ENCODE results near the gene MBOAT2. TPM values are rescaled to one million over a fixed set of nuclear protein-coding genes. Genes with fewer than 3 reads are reported as not detected.

The MBOAT2 gene
- total RNA-seq, 1 experiment from 2014 or later = 16.8 TPM

DNA sequence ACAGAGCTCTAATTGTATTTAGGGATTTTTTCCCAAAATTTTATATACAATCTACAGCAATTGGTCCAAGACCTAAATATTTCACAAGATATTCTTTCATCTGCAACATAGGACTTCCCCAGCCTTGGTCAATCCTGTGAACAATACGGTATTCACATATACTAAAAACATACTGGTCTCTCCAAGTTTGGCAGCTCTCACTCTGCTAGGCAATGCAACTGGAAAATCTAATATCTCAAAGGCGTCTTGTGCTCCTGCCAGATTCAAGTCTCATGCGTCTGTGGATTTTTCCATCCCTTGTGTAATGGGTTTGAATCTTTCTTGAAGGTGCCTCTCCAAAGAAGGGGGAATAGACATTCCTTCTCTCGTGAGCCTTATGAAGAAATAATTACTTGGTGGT is 27.4 kb upstream of the MBOAT2 start:
- ATAC-seq (no peak), DNase-seq (ENCODE audit: low read depth, low spot score) (no peak)
- no peaks in the 10 kb centered on the region for H3K9me2 ChIP-seq (ENCODE audit: insufficient read depth)
- ChIA-PET POLR2A (no interaction called here), CTCF (no interaction called here), RAD21 (ENCODE audit: low non-redundant PET in 1 of 2, low total read pairs in 2 of 2, uncharacterized antibody in 2 of 2, unreplicated experiment in 2 of 2) (no interaction called here)
- H2AFZ ChIP-seq (ENCODE audit: low read depth, low read length, poor library complexity, severe bottlenecking) = no peak overlapping the region
- no peaks in the 10 kb centered on the region for H4K20me1 ChIP-seq (ENCODE audit: insufficient read depth)
- BruUV-seq (replicated peaks) = no TSS peak
- H3K27ac ChIP-seq (ENCODE audit: low read depth, low read length) = no peak overlapping the region
- intact Hi-C loops (cut with micrococcal nuclease) = no loop called here
- no peaks in the 10 kb centered on the region for H3K9me3 ChIP-seq (ENCODE audit: control insufficient read depth in 1 of 2, insufficient read depth in 1 of 2, low read depth in 1 of 2, low read length in 2 of 2)
- H3K36me3 ChIP-seq (ENCODE audit: control insufficient read depth in 1 of 2, insufficient read depth in 2 of 2, low read length in 2 of 2) = no peaks in the 10 kb centered on the region
- TF ChIP-seq EZH2 (IDR thresholded peaks at IDR 0.05) (no peak), REST (IDR thresholded peaks at IDR 0.05; ENCODE audit: low read depth) (no peak), SP1 (IDR thresholded peaks at IDR 0.05; ENCODE audit: low read depth) (no peak), POLR2A (IDR thresholded peaks at IDR 0.05; ENCODE audit: borderline replicate concordance, extremely low read depth, insufficient read depth, insufficient read length) (no peak), ZFX (IDR thresholded peaks at IDR 0.05) (no peak), EGR1 (IDR thresholded peaks at IDR 0.05; ENCODE audit: low read depth) (no peak), CBX3 (IDR thresholded peaks at IDR 0.05; ENCODE audit: low read depth) (no peak), POLR2AphosphoS5 (IDR thresholded peaks at IDR 0.05; ENCODE audit: low read depth, low read length) (no peak), ZNF274 (IDR thresholded peaks at IDR 0.05; ENCODE audit: low read depth, low read length) (no peak), YY1 (IDR thresholded peaks at IDR 0.05; ENCODE audit: extremely low read depth, insufficient replicate concordance, low read depth, low read length) (no peak), RAD21 (IDR thresholded peaks at IDR 0.05; ENCODE audit: low read depth) (no peak)
- TF ChIP-seq, protein P1, sequence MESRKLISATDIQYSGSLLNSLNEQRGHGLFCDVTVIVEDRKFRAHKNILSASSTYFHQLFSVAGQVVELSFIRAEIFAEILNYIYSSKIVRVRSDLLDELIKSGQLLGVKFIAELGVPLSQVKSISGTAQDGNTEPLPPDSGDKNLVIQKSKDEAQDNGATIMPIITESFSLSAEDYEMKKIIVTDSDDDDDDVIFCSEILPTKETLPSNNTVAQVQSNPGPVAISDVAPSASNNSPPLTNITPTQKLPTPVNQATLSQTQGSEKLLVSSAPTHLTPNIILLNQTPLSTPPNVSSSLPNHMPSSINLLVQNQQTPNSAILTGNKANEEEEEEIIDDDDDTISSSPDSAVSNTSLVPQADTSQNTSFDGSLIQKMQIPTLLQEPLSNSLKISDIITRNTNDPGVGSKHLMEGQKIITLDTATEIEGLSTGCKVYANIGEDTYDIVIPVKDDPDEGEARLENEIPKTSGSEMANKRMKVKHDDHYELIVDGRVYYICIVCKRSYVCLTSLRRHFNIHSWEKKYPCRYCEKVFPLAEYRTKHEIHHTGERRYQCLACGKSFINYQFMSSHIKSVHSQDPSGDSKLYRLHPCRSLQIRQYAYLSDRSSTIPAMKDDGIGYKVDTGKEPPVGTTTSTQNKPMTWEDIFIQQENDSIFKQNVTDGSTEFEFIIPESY (IDR thresholded peaks at IDR 0.05; ENCODE audit: extremely low read depth, insufficient replicate concordance, low read length) = no peak
- TF ChIP-seq, protein P2, sequence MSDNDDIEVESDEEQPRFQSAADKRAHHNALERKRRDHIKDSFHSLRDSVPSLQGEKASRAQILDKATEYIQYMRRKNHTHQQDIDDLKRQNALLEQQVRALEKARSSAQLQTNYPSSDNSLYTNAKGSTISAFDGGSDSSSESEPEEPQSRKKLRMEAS (IDR thresholded peaks at IDR 0.05) = no peak
- no peaks in the 10 kb centered on the region for H3K79me2 ChIP-seq (ENCODE audit: insufficient read depth, low read length)
- H3K9ac ChIP-seq (ENCODE audit: low read length) = no peak overlapping the region
- no peaks in the 10 kb centered on the region for H3K4me1 ChIP-seq (ENCODE audit: control insufficient read depth in 1 of 2, insufficient read depth in 2 of 2, low read length in 2 of 2)
- no peaks in the 10 kb centered on the region for H3K27me3 ChIP-seq (ENCODE audit: insufficient read depth, low read length)
- H3K4me2 ChIP-seq (ENCODE audit: low read length) = no peak overlapping the region
- H3K4me3 ChIP-seq (replicated peaks in 1 of 2; ENCODE audit: low read depth in 1 of 2, low read length in 2 of 2) = no peak overlapping the region

All from HCT116 (cell line).